Activated CD4-positive, alpha-beta memory T cell treated with anti-CD3 and anti-CD28 coated beads, Interleukin-2, amount 10 ng/mL, durations not matched to agents 7 days and 5 days (primary cell): ENCODE measurements around the gene ACTN2. TPM values are rescaled to one million over a fixed set of nuclear protein-coding genes. Genes with fewer than 3 reads are reported as not detected.

Experiments
- CTCF ChIA-PET: fragments of 350-600 bp; sonication (Branson Sonifier 250); formaldehyde crosslinking; loops from one replicate; lab custom pipeline; 2021; ENCODE audit warnings: antibody characterized with exemption, inconsistent platforms; lab: Charles Lee
- POLR2A ChIA-PET: fragments of 350-600 bp; sonication (Branson Sonifier 250); formaldehyde crosslinking; loops from one replicate; lab custom pipeline; 2021; ENCODE audit warnings: antibody characterized with exemption; lab: Charles Lee
- DNase-seq: peaks from one replicate; pipeline ENCODE4 v3.0.0-alpha.2; 2020
- H3K27ac Mint-ChIP-seq: one replicate; pipeline ENCODE4 v1.8.0; 2021; ENCODE audit warnings: mild to moderate bottlenecking, mixed read lengths
- H3K27me3 Mint-ChIP-seq: one replicate; pipeline ENCODE4 v1.8.0; 2021; ENCODE audit warnings: mixed read lengths
- H3K36me3 Mint-ChIP-seq: one replicate; pipeline ENCODE4 v1.8.0; 2021; ENCODE audit warnings: low read depth, mixed read lengths
- H3K4me1 Mint-ChIP-seq: one replicate; pipeline ENCODE4 v1.8.0; 2021; ENCODE audit warnings: mixed read lengths
- H3K4me3 Mint-ChIP-seq: one replicate; pipeline ENCODE4 v1.8.0; 2021; ENCODE audit warnings: mild to moderate bottlenecking, mixed read lengths
- H3K9me3 Mint-ChIP-seq: one replicate; pipeline ENCODE4 v1.8.0; 2021; ENCODE audit warnings: mixed read lengths
- total RNA-seq, 2 experiments: library from RNA; stranded (reverse); gene quantifications; one replicate each; pipeline ENCODE4 v1.2.3, GENCODE V29; 2021

ACTN2 gene
- total RNA-seq, 2 experiments from 2014 or later: not detected

GRCh38 chr1:236733653-236734052 lies 47.4 kb downstream of the ACTN2 start:
- Mint-ChIP-seq H3K4me3 (no peak overlapping the region), H3K27ac (no peak overlapping the region), H3K36me3 (no peaks in the 10 kb centered on the region), H3K9me3 (no peaks in the 10 kb centered on the region), H3K27me3 (peaks cover 2% of the 10 kb centered on the region), H3K4me1 (peaks cover 7% of the 10 kb centered on the region)
- POLR2A ChIA-PET: no interaction called here
- no peak for DNase-seq
- CTCF ChIA-PET: no interaction called here

GRCh38 chr1:236734141-236734765 lies 48.0 kb downstream of the ACTN2 start:
- no peaks in the 10 kb centered on the region for H3K9me3 Mint-ChIP-seq
- ChIA-PET CTCF (no interaction called here), POLR2A (no interaction called here)
- H3K4me3 Mint-ChIP-seq: no peak overlapping the region
- H3K36me3 Mint-ChIP-seq: no peaks in the 10 kb centered on the region
- H3K4me1 Mint-ChIP-seq: peaks cover 7% of the 10 kb centered on the region
- no peak overlapping the region for H3K27ac Mint-ChIP-seq
- H3K27me3 Mint-ChIP-seq: peaks cover 2% of the 10 kb centered on the region
- no peak for DNase-seq

GRCh38 chr1:236736761-236737160 lies 50.5 kb downstream of the ACTN2 start:
- no peaks in the 10 kb centered on the region for H3K9me3 Mint-ChIP-seq
- H3K36me3 Mint-ChIP-seq: no peaks in the 10 kb centered on the region
- H3K27ac Mint-ChIP-seq: no peak overlapping the region
- ChIA-PET POLR2A (no interaction called here), CTCF (no interaction called here)
- no peak for DNase-seq
- H3K4me1 Mint-ChIP-seq: peaks cover 7% of the 10 kb centered on the region
- no peaks in the 10 kb centered on the region for H3K27me3 Mint-ChIP-seq
- H3K4me3 Mint-ChIP-seq: no peak overlapping the region

- Mint-ChIP-seq H3K27me3 (no peaks in the 10 kb centered on the region), H3K4me3 (no peak overlapping the region), H3K36me3 (no peaks in the 10 kb centered on the region), H3K9me3 (no peaks in the 10 kb centered on the region), H3K4me1 (no peaks in the 10 kb centered on the region), H3K27ac (no peak overlapping the region)
- ChIA-PET POLR2A (no interaction called here), CTCF (no interaction called here)
- no peak for DNase-seq
These were observed 55.5 kb downstream of the ACTN2 start for GRCh38 chr1:236741753-236742152.

- CTCF ChIA-PET: no interaction called here
- no peaks in the 10 kb centered on the region for H3K4me1 Mint-ChIP-seq
- H3K27me3 Mint-ChIP-seq: no peaks in the 10 kb centered on the region
- no peaks in the 10 kb centered on the region for H3K36me3 Mint-ChIP-seq
- no peak for DNase-seq
- no peaks in the 10 kb centered on the region for H3K9me3 Mint-ChIP-seq
- H3K4me3 Mint-ChIP-seq: no peak overlapping the region
- POLR2A ChIA-PET: no interaction called here
- H3K27ac Mint-ChIP-seq: no peak overlapping the region
These were observed 56.3 kb downstream of the ACTN2 start for GRCh38 chr1:236742421-236743160.

GRCh38 chr1:236744533-236744932 lies 58.2 kb downstream of the ACTN2 start:
- Mint-ChIP-seq H3K27ac (no peak overlapping the region), H3K27me3 (peaks cover 6% of the 10 kb centered on the region)
- CTCF ChIA-PET: interaction anchor here (1.1 kb wide), 1 partner anchor 15 kb away, joined by 6 read pairs; no protein-coding TSS in a partner anchor

GRCh38 chr1:236746785-236747184 lies 60.5 kb downstream of the ACTN2 start:
- CTCF ChIA-PET: no interaction called here
- no peak for DNase-seq
- POLR2A ChIA-PET: no interaction called here
- Mint-ChIP-seq H3K27me3 (peaks cover 15% of the 10 kb centered on the region), H3K27ac (no peak overlapping the region), H3K4me1 (no peaks in the 10 kb centered on the region), H3K36me3 (no peaks in the 10 kb centered on the region), H3K9me3 (no peaks in the 10 kb centered on the region), H3K4me3 (no peak overlapping the region)

More at GRCh38 chr1:236744533-236744932, 58.2 kb downstream of the ACTN2 start:
- no peaks in the 10 kb centered on the region for H3K4me1 Mint-ChIP-seq
- POLR2A ChIA-PET: no interaction called here
- DNase-seq: no peak
- no peaks in the 10 kb centered on the region for H3K9me3 Mint-ChIP-seq
- no peak overlapping the region for H3K4me3 Mint-ChIP-seq
- H3K36me3 Mint-ChIP-seq: no peaks in the 10 kb centered on the region

- Mint-ChIP-seq H3K27ac (no peak overlapping the region), H3K27me3 (peaks cover 18% of the 10 kb centered on the region), H3K4me3 (no peak overlapping the region), H3K9me3 (no peaks in the 10 kb centered on the region), H3K36me3 (no peaks in the 10 kb centered on the region), H3K4me1 (no peaks in the 10 kb centered on the region)
- ChIA-PET CTCF (interaction anchor here (3.1 kb wide), 1 partner anchor 12 kb away, joined by 11 read pairs; no protein-coding TSS in a partner anchor), POLR2A (no interaction called here)
- no peak for DNase-seq
These were observed 61.1 kb downstream of the ACTN2 start for GRCh38 chr1:236747311-236747985.

GRCh38 chr1:236748268-236748870 lies 62.1 kb downstream of the ACTN2 start:
- no peaks in the 10 kb centered on the region for H3K36me3 Mint-ChIP-seq
- POLR2A ChIA-PET: no interaction called here
- DNase-seq: no peak
- no peak overlapping the region for H3K27ac Mint-ChIP-seq
- no peaks in the 10 kb centered on the region for H3K9me3 Mint-ChIP-seq
- peaks cover 18% of the 10 kb centered on the region for H3K27me3 Mint-ChIP-seq
- H3K4me3 Mint-ChIP-seq: no peak overlapping the region
- CTCF ChIA-PET: interaction anchor here (3.1 kb wide), 1 partner anchor 11 kb away, joined by 11 read pairs; no protein-coding TSS in a partner anchor
- H3K4me1 Mint-ChIP-seq: no peaks in the 10 kb centered on the region

GRCh38 chr1:236750928-236751327 lies 64.6 kb downstream of the ACTN2 start:
- ChIA-PET CTCF (interaction anchor here (0.7 to 1.1 kb wide), 3 partner anchors 9 to 118 kb away, joined by 3 to 4 read pairs (median 3); no protein-coding TSS in a partner anchor), POLR2A (no interaction called here)
- H3K4me3 Mint-ChIP-seq: no peak overlapping the region
- no peaks in the 10 kb centered on the region for H3K4me1 Mint-ChIP-seq
- H3K9me3 Mint-ChIP-seq: no peaks in the 10 kb centered on the region
- peaks cover 18% of the 10 kb centered on the region for H3K27me3 Mint-ChIP-seq
- no peak overlapping the region for H3K27ac Mint-ChIP-seq
- no peak for DNase-seq
- no peaks in the 10 kb centered on the region for H3K36me3 Mint-ChIP-seq

- Mint-ChIP-seq H3K4me1 (no peaks in the 10 kb centered on the region), H3K27me3 (peaks cover 18% of the 10 kb centered on the region), H3K27ac (no peak overlapping the region), H3K36me3 (no peaks in the 10 kb centered on the region), H3K4me3 (no peak overlapping the region), H3K9me3 (no peaks in the 10 kb centered on the region)
- ChIA-PET POLR2A (no interaction called here), CTCF (interaction anchor here (0.7 to 1.1 kb wide), 3 partner anchors 8 to 118 kb away, joined by 3 to 4 read pairs (median 3); no protein-coding TSS in a partner anchor)
- no peak for DNase-seq
These were observed 65.1 kb downstream of the ACTN2 start for GRCh38 chr1:236751385-236751784.

GRCh38 chr1:236751935-236752334 lies 65.6 kb downstream of the ACTN2 start:
- Mint-ChIP-seq H3K4me3 (no peak overlapping the region), H3K27ac (no peak overlapping the region), H3K9me3 (no peaks in the 10 kb centered on the region), H3K27me3 (peaks cover 18% of the 10 kb centered on the region), H3K4me1 (no peaks in the 10 kb centered on the region), H3K36me3 (no peaks in the 10 kb centered on the region)
- POLR2A ChIA-PET: no interaction called here
- CTCF ChIA-PET: interaction anchor here (1.0 to 1.1 kb wide), 2 partner anchors 8 to 117 kb away, joined by 3 to 4 read pairs; no protein-coding TSS in a partner anchor
- no peak for DNase-seq
